Stimulated activated CD8-positive, alpha-beta memory T cell treated with anti-CD3 and anti-CD28 coated beads, Interleukin-15, amount 100 ng/mL, for 4 hours (primary cell): Measurements from ENCODE around the gene ENG.
"Not testable (repeated sequence)": the region's sequence is repeated elsewhere in the genome, so short reads cannot be mapped to it uniquely, and the experiment has no call there.

Experiments
- DNase-seq, 2 donors: peaks; one replicate each; pipeline ENCODE4 v3.0.0-alpha.2; 2020; ENCODE audit warnings: low read depth in 2 of 2

Gene ENG

GRCh38 chr9:127878652-127879390 lies 24.4 kb upstream of the ENG start:
- no peak for DNase-seq

GRCh38 chr9:127878001-127878651 lies 23.7 kb upstream of the ENG start:
- DNase-seq: no peak

GRCh38 chr9:127877566-127877998 lies 23.1 kb upstream of the ENG start, which contains the start of gene AK1:
Gene AK1, minus strand, starts transcription at chr9:127877675. Its CDS starts 3,058 bp downstream, at chr9:127874617.
- no peak for DNase-seq

GRCh38 chr9:127876764-127877562 lies 22.5 kb upstream of the ENG start:
- DNase-seq: no peak

- DNase-seq: no peak
These were observed 21.7 kb upstream of the ENG start for GRCh38 chr9:127876026-127876763.

- DNase-seq: no peak
These were observed 21.0 kb upstream of the ENG start for GRCh38 chr9:127875306-127875966.

GRCh38 chr9:127874301-127875221 lies 20.1 kb upstream of the ENG start:
- DNase-seq: no peak

GRCh38 chr9:127873886-127874285 lies 19.4 kb upstream of the ENG start:
- no peak for DNase-seq

- no peak for DNase-seq
These were observed 18.8 kb upstream of the ENG start for GRCh38 chr9:127873223-127873691.

GRCh38 chr9:127872369-127873222 lies 18.1 kb upstream of the ENG start:
- no peak for DNase-seq

GRCh38 chr9:127871531-127871930 lies 17.1 kb upstream of the ENG start:
- DNase-seq: no peak

GRCh38 chr9:127870887-127871286 lies 16.4 kb upstream of the ENG start:
- DNase-seq: no peak

- DNase-seq: not testable (repeated sequence)
These were observed 15.7 kb upstream of the ENG start for GRCh38 chr9:127870153-127870491.

GRCh38 chr9:127869310-127870152 lies 15.1 kb upstream of the ENG start:
- DNase-seq: peak; percentile 38 to 48

- no peak for DNase-seq
These were observed 13.9 kb upstream of the ENG start for GRCh38 chr9:127868278-127868902.

GRCh38 chr9:127867356-127868277 lies 13.2 kb upstream of the ENG start:
- no peak for DNase-seq

GRCh38 chr9:127866535-127866934 lies 12.1 kb upstream of the ENG start:
- no peak for DNase-seq
